ENCODE measurements around the gene LPAR1.

DNA sequence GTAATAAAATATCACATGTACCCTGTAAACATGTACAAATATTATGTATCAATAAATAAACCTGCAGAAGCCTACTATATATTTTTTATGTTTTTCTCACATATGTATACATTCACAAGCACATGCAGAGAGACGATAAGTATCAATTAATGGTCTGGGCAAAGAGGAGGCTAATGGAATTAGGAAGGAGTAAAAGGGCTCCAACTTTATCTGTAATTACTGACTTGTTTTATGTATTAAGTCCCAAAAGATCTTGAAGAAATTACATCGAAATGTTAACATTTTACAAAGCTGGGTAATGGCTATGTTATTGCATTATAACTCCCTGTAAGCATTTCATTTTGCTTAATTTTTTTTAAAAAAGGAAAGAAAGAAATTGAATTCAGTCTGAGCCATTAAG lies 78.0 kb downstream of the LPAR1 start:
- no peak for TF ChIP-seq LEF1 (IDR thresholded peaks at IDR 0.05; ENCODE audit: borderline replicate concordance)
- no peak for TF ChIP-seq L3MBTL2 (conservative IDR thresholded peaks at IDR 0.05)
- TF ChIP-seq, protein P1, sequence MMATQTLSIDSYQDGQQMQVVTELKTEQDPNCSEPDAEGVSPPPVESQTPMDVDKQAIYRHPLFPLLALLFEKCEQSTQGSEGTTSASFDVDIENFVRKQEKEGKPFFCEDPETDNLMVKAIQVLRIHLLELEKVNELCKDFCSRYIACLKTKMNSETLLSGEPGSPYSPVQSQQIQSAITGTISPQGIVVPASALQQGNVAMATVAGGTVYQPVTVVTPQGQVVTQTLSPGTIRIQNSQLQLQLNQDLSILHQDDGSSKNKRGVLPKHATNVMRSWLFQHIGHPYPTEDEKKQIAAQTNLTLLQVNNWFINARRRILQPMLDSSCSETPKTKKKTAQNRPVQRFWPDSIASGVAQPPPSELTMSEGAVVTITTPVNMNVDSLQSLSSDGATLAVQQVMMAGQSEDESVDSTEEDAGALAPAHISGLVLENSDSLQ (IDR thresholded peaks at IDR 0.05) = no peak
- TF ChIP-seq FOXM1 (IDR thresholded peaks at IDR 0.05; ENCODE audit: borderline replicate concordance) = no peak
- no peak for TF ChIP-seq ARNT (IDR thresholded peaks at IDR 0.05)
- TF ChIP-seq SUZ12 (IDR thresholded peaks at IDR 0.05) = no peak
- no peak for TF ChIP-seq FOXK2 (IDR thresholded peaks at IDR 0.05)
- TF ChIP-seq FOXA1 (IDR thresholded peaks at IDR 0.05) = no peak
- TF ChIP-seq ELF4 (IDR thresholded peaks at IDR 0.05) = no peak
